HG03575 (cell line): ENCODE measurements around the gene TM9SF4.
"Not testable (repeated sequence)": the region's sequence is repeated elsewhere in the genome, so short reads cannot be mapped to it uniquely, and the experiment has no call there.

ENCODE experiments used
- ATAC-seq: cut with Tn5 transposase; IDR thresholded peaks from one replicate; pipeline ENCODE4 v1.9.1; 2021; ENCODE audit not compliant: unreplicated experiment, insufficient number of reproducible peaks, low FRiP score; ENCODE audit errors: extremely low read depth

Gene TM9SF4

GRCh38 chr20:32087070-32087469 is 22.4 kb upstream of the TM9SF4 start:
- ATAC-seq = no peak

DNA sequence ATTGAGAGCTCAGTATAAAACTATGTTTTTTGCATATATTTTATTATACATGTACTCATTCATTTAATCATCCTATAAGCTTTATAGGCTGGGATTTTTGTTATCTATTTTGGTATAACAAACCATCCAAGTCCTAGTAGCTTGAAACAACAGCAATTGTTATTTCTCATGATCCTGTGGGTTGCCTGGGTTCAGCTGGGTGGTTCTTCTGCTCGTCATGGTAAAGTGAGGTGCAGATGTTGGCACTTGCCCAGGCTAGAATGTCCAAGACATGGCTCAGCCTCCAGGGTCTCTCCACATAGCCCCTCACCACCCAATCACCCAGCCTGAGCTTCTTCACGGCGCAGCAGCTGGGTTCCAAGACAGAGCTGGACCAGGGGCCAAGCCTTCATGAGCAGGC is 20.8 kb upstream of the TM9SF4 start:
- ATAC-seq = no peak

GRCh38 chr20:32089637-32090362 is 19.7 kb upstream of the TM9SF4 start:
- ATAC-seq = no peak

GRCh38 chr20:32091888-32092346 is 17.6 kb upstream of the TM9SF4 start:
- ATAC-seq = no peak

GRCh38 chr20:32098786-32099185 is 10.7 kb upstream of the TM9SF4 start:
- ATAC-seq = no peak

- ATAC-seq = no peak
Observed at GRCh38 chr20:32108814-32109391, 611 bp upstream of the TM9SF4 start.

GRCh38 chr20:32110173-32110704 is 725 bp downstream of the TM9SF4 start:
- no peak for ATAC-seq

DNA sequence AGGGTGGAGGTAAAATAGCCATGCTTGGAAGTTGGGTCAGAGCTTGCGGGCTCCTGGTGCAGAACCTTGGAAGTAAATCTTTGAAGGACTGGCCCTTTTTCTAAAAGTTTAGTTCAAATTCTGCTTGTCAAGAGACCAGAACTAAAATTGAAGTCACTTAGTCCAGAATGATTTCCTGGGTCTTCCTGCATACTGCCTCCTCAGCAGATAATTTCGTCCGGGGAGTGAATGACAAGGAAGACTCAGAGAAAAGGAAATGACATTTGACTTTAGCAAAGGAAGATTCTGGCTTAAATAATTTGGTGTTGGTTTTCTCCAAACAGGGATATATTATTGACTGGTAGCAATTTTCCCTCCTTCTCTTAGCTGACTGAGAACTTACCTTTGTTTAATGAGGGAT is 1.2 kb downstream of the TM9SF4 start:
- ATAC-seq = no peak

DNA sequence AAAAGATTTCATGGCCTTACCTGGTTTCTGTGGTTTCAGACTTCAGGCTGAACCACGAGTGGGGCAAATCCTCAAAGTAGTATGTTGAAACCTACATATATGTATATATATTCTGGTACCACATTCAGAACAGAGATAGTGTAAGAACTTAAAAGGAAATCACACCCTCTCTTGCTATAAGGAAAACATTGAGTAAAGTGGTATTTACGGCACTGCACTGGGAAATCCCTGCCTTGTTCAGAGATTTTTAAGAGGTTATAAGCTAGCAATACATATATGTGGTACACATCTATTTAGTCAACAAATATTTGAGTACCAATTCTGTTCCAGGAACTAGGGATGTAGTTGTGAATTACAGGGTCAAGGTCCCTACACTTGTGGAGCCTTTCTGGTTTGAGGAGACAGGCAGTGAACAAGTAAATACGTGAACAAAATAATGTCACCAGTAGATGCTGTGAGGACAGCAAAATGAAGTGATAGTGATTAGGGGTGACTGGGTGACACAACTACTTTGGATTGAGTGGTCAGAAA is 1.7 kb downstream of the TM9SF4 start:
- ATAC-seq = no peak

GRCh38 chr20:32111753-32112152 is 2.2 kb downstream of the TM9SF4 start:
- no peak for ATAC-seq

DNA sequence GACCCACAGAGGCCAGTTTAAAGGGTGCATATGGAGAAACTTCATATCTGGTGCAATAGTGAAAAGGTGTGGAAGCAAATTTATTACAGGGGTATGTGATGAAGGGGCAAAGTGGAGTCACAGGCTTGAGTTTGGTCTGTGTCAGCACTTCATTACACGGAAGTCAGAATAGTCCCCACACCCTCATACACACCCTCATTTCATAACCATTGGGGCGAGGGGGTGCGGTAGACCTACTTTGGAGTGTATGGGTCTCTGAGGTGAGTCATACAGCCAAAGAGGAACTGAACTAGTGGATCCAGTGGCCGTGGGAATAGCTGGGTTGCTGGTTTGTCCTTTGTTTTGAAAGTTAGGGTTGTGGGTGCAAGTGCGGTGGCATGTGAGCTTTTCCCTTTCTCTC is 3.3 kb downstream of the TM9SF4 start:
- ATAC-seq = no peak

DNA sequence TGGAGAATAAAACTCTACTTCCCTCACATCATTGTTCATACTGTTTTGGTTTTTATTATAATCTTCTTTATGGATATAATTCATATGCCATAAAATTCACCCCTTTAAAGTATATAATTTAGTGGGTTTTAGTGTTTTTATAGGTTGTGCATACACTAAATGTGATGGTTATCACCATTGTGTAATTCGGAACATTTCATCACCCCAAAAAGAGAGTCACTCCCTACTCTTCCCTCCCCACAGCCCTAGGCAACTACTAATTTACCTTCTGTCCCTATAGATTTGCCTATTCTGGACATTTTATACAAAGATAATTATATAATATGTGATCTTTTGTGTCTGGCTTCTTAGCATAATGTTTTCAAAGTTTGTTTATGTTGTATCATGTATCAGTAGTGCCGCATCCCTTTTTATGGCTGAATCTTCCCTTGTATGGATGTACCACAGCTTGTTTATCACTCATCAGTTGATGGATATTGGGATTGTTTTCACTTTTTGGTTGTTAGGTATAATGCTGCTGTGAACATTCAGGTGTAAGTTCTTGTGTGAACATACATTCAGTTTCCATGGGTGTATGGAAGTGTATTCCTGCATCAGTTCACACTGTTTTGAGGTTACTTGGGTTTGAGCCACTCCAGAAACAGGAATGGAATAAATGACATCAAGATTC is 4.2 kb downstream of the TM9SF4 start:
- no peak for ATAC-seq

DNA sequence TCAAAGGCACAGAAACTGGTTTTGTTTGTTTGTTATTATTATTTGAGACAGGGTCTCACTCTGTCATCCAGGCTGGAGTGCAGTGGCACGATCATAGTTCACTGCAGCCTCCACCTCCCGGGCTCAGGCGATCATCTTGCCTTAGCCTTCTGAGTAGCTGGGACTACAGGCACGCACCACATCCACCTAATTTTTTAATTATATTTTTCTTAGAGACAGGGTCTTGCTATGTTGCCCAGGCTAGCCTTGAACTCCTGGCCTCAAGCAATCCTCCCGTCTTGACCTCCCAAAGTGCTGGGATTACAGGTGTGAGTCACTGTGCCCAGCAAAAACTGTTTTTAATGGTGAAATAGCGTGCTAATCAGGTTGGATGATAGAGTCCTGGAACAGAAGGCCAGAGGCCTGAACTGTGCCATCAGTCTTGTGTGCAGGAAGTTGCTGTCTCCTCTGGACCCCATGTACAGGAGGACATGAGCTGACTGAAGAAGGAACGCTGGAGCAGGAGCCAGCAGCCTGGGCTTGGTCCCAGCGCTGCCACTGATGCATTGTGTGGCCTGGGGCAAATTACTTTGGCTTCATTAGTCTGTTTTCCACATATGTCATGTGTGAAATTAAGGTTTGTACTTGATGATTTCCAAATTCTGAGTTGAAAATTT is 4.9 kb downstream of the TM9SF4 start:
- ATAC-seq = no peak

DNA sequence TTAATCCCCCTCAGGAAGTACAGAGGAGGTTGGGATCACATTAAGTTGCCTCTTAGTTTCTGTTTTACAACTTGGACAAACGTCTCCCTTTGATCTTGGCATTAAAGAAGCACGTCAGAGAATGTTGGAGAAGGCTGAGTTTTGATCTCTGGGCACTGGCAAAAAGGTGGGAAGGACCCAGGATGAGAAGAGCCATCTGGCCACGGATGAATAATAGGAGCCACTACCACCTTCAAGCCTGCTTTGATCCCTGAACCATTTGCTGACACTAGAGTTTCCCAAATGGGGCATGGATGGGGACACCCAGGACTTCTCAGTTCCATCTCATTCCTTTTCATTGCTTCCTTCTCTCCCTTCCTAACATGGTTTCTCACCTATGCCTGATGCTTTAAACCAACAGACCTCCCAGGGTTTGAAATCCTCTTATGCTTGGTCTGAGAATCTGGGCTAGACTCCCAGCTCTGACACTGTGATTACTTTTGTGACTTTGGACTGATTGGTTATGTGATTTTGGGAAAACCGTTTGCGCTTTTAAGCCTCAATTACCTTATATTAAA is 5.8 kb downstream of the TM9SF4 start:
- no peak for ATAC-seq

DNA sequence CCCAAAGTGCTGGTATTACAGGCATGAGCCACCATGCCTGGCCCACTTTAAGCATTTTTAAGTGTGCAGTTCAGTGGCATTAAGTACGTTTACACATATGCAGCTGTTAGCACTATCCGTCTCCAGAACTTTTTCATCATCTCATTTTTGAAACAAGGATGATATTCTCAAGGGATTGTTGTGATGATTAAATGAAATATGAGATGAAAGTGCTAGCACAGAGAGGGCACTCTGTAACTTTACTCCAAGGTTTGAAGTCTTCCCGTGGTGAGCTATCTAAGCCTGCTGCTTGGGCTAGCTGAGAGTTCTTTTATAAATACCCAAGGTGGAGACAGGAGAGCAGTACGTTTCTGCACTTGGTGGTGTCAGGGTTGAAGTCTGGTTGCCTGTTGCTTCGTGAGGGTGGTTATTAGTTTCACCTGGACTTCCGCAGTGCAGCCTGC is 6.6 kb downstream of the TM9SF4 start:
- no peak for ATAC-seq

DNA sequence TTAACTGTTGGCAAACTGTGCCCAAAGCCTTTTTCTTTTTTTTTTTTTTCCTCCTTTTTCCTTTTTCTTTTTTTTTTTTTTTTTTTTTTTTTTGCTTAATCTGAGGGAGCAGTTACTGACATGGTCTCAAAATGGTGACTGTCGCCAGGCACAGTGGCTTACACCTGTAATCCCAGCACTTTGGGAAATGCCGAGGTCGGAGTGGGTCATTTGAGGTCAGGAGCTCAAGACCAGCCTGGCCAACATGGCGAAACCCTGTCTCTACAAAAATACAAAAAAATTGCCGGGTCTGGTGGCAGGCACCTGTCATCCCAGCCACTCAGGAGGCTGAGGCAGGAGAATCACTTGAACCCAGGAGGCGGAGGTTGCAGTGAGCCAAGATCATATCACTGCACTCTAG is 7.3 kb downstream of the TM9SF4 start:
- ATAC-seq = not testable (repeated sequence)

DNA sequence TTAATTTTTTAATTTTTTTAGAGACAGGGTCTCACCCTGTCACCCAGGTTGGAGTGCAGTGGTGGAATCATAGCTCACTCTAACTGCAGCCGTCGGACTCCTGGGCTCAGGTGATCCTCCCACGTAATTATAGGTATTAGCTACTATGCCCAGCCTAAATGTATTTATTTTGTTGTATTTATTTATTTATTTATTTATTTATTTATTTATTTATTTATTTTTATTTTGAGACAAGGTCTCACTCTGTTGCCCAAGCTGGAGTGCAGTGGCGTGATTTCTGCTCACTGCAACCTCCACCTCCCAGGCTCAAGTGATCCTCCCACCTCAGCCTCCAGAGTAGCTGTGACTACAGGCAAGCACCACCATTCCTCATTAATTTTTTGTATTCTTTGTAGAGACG is 8.9 kb downstream of the TM9SF4 start:
- ATAC-seq = not testable (repeated sequence)

DNA sequence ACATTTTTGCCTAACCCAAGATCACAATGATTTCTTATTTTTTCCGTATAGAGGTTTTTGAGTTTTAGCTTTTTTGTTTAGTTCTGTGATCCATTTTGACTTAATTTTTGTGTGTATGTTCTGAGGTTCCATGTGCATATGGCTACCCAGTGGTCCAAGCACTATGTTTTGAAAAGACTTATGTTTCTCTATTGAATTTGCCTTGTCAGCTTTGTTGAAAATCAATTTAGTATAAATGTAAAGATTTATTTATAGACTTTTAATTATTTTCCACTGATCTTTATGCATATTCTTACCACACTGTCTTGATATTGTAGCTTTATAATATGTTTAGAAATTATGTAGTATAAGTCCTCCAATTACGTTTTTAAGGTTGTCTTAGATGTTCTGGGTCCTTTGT is 10.2 kb downstream of the TM9SF4 start:
- ATAC-seq = no peak

- not testable (repeated sequence) for ATAC-seq
Observed at GRCh38 chr20:32121908-32122307, 12.4 kb downstream of the TM9SF4 start.
